HepG2 (cell line): Measurements from ENCODE around the gene HSPB7. TPM values are rescaled to one million over a fixed set of nuclear protein-coding genes. Genes with fewer than 3 reads are reported as not detected.

Experiments
- ATAC-seq: fragments of 200-7000 bp; cut with Tn5 transposase; 3 replicates; pipeline ENCODE4 v1.9.1; 2020; ENCODE audit warnings: mild to moderate bottlenecking, moderate library complexity
- BruUV-seq: library from RNA; stranded (reverse); fragments of 400-500 nt; replicated peaks from 2 replicates; lab custom pipeline; 2021; lab: Mats Ljungman, UMichigan
- CTCF ChIA-PET: fragments of 300-600 bp; formaldehyde crosslinking; extraction: SDS; loops from one replicate; lab custom pipeline; 2021; ENCODE audit warnings: low total read pairs, inconsistent platforms, low intra/inter-chr PET ratio; lab: Yijun Ruan, JAX
- POLR2A ChIA-PET: fragments of 350-600 bp; sonication (Branson Sonifier 250); formaldehyde crosslinking; loops from one replicate; lab custom pipeline; 2020; ENCODE audit warnings: antibody characterized with exemption, inconsistent platforms; lab: Yijun Ruan, JAX
- DNase-seq: peaks from one replicate; pipeline ENCODE4 v3.0.0-alpha.2; 2015; ENCODE audit warnings: low spot score
- FAIRE-seq: peaks from 3 replicates; lab custom pipeline; 2011; peaks lifted over from hg19 to GRCh38; lab: Jason Lieb, UNC
- H2AFZ ChIP-seq: one replicate; pipeline ENCODE4 v1.6.1; 2011; ENCODE audit warnings: low read length, inconsistent platforms
- H3K27ac ChIP-seq: fragments of 300-600 bp; 3 replicates; pipeline ENCODE4 v1.8.0; 2011; ENCODE audit warnings: mixed run types, mild to moderate bottlenecking, mixed read lengths, low read length, inconsistent platforms; ENCODE audit not compliant: insufficient read depth; ENCODE audit errors: extremely low read length
- H3K27me3 ChIP-seq, 2 experiments: fragments of 200-600 bp in 1 of 2; 2 replicates in 1 of 2; 3 replicates in 1 of 2; pipeline versions ENCODE4 v1.6.0 to v1.8.0; 2011; ENCODE audit warnings: low read length in 2 of 2, mild to moderate bottlenecking in 2 of 2, moderate library complexity in 2 of 2, inconsistent platforms in 1 of 2; ENCODE audit not compliant: insufficient read depth in 2 of 2, control insufficient read depth in 1 of 2
- H3K36me3 ChIP-seq, 2 experiments: fragments of 200-600 bp in 1 of 2; replicated peaks in 1 of 2; 2 replicates in 1 of 2; 3 replicates in 1 of 2; pipeline versions ENCODE4 v1.5.1 to v1.8.0; 2011; ENCODE audit warnings: low read length in 2 of 2, inconsistent platforms in 1 of 2; ENCODE audit not compliant: insufficient read depth in 2 of 2, control insufficient read depth in 1 of 2
- H3K4me1 ChIP-seq: 2 replicates; pipeline ENCODE4 v1.5.1; 2012; ENCODE audit warnings: low read length, inconsistent platforms; ENCODE audit not compliant: insufficient read depth
- H3K4me2 ChIP-seq: 2 replicates; pipeline ENCODE4 v1.6.0; 2011; ENCODE audit warnings: low read depth, low read length, inconsistent platforms
- H3K4me3 ChIP-seq, 3 experiments: fragments of 200-600 bp in 1 of 3; sonication (generic), shearing (Covaris generic) in 1 of 3; replicated peaks in 1 of 3; 2 replicates each; pipeline ENCODE4 v1.5.1; 2011 to 2016; ENCODE audit warnings: low read length in 3 of 3, inconsistent platforms in 2 of 3, low read depth in 2 of 3, mild to moderate bottlenecking in 2 of 3, control low read depth in 1 of 3, mixed read lengths in 1 of 3; ENCODE audit not compliant: insufficient read depth in 1 of 3
- H3K79me2 ChIP-seq: one replicate; pipeline ENCODE4 v1.6.1; 2011; ENCODE audit warnings: low read length, inconsistent platforms; ENCODE audit not compliant: insufficient read depth
- H3K9ac ChIP-seq: 2 replicates; pipeline ENCODE4 v1.6.0; 2011; ENCODE audit warnings: mild to moderate bottlenecking, low read depth, low read length, inconsistent platforms; ENCODE audit not compliant: insufficient read depth
- H3K9me3 ChIP-seq: 2 replicates; pipeline ENCODE4 v1.5.1; 2012; ENCODE audit warnings: mild to moderate bottlenecking, low read length
- H4K20me1 ChIP-seq: 2 replicates; pipeline ENCODE4 v1.6.0; 2011; ENCODE audit warnings: inconsistent platforms, mild to moderate bottlenecking, low read length, moderate library complexity; ENCODE audit not compliant: insufficient read depth
- CTCF ChIP-seq: sonication (generic); formaldehyde crosslinking; IDR thresholded peaks from 2 replicates; pipeline ENCODE4 v1.5.0; 2020; ENCODE audit warnings: mild to moderate bottlenecking, missing genetic modification reagents, moderate library complexity
- GTF3A ChIP-seq: sonication (generic); formaldehyde crosslinking; conservative IDR thresholded peaks from 2 replicates; pipeline ENCODE4 v1.4.0; 2020; ENCODE audit warnings: mild to moderate bottlenecking, missing genetic modification reagents
- KLF11 ChIP-seq: IDR thresholded peaks from 2 replicates; pipeline ENCODE4 v1.6.1; 2016; ENCODE audit warnings: missing compliant biosample characterization
- NBN ChIP-seq: fragments of 450-650 bp; conservative IDR thresholded peaks from 2 replicates; pipeline ENCODE4 v1.6.1; 2017
- SNAPC5 ChIP-seq: sonication (generic); formaldehyde crosslinking; IDR thresholded peaks from 2 replicates; pipeline ENCODE4 v1.8.1; 2023; ENCODE audit warnings: mild to moderate bottlenecking, missing genetic modification reagents, borderline replicate concordance
- THAP9 ChIP-seq: sonication (generic); formaldehyde crosslinking; IDR thresholded peaks from 2 replicates; pipeline ENCODE4; 2020; ENCODE audit warnings: missing genetic modification reagents, mild to moderate bottlenecking, borderline replicate concordance
- XBP1 ChIP-seq: sonication (generic); formaldehyde crosslinking; IDR thresholded peaks from 2 replicates; pipeline ENCODE4 v1.5.0; 2020; ENCODE audit warnings: missing genetic modification reagents
- ZNF143 ChIP-seq: sonication (generic); formaldehyde crosslinking; IDR thresholded peaks from 2 replicates; pipeline ENCODE4 v1.4.0; 2020; ENCODE audit warnings: missing genetic modification reagents
- ZNF180 ChIP-seq: sonication (generic); formaldehyde crosslinking; IDR thresholded peaks from 2 replicates; pipeline ENCODE4 v1.4.0; 2020; ENCODE audit warnings: low read depth, missing genetic modification reagents, borderline replicate concordance
- ZNF567 ChIP-seq: sonication (generic); formaldehyde crosslinking; IDR thresholded peaks from 2 replicates; pipeline ENCODE4 v1.8.1; 2023; ENCODE audit warnings: mild to moderate bottlenecking, missing genetic modification reagents, borderline replicate concordance
- WGBS: methylation state at CpG from one replicate; pipeline ENCODE4 v1.1.6; 2017; ENCODE audit warnings: low lambda C conversion rate; 5-methylcytosine and 5-hydroxymethylcytosine counted together
- in situ Hi-C: cut with HindIII; loops from 2 replicates; pipeline ENCODE4 v1.10.0; 2017; ENCODE audit warnings: low pct_unique_long_range_greater_than_20kb; ENCODE audit not compliant: extremely low pct_ligation_motif_present
- intact Hi-C: fragments of 100-400 bp; cut with micrococcal nuclease; formaldehyde crosslinking; loops from one replicate; pipeline ENCODE4 v1.10.0; 2022; ENCODE audit not compliant: unreplicated experiment
- polyA plus RNA-seq, 8 experiments: library from polyadenylated mRNA; depleted of rRNA in 3 of 8; stranded (reverse) in 7 of 8; unstranded in 1 of 8; fragments of >200 nt; fragmentation: Illumina TruSeq in 4 of 8; extraction: Trizol in 4 of 8; gene quantifications; 2 replicates each; pipeline versions ENCODE4 v1.2.1 to v1.2.3, GENCODE V29; 2011 to 2016; ENCODE audit warnings: low read depth in 4 of 8, missing spikeins in 1 of 8, mixed read lengths in 1 of 8; ENCODE audit not compliant: insufficient read depth in 1 of 8
- total RNA-seq, 5 experiments: library from RNA; depleted of rRNA; stranded (reverse); fragments of >200 nt; fragmentation: Illumina TruSeq; extraction: Trizol; gene quantifications; 2 replicates each; pipeline ENCODE4 v1.2.3, GENCODE V29; 2016; ENCODE audit warnings: low read depth in 1 of 5

HSPB7 gene
- total and polyA plus RNA-seq, 2 of the 13 experiments (the other 11 are each of a cell fraction or from before 2014, with no cell fraction given) = 0.20 TPM; not detected in 1

- Histone ChIP-seq H3K9me3 (no peaks in the 10 kb centered on the region), H3K27ac (no peak overlapping the region), H3K9ac (no peak overlapping the region), H3K27me3 (peaks cover 7 to 62% of the 10 kb centered on the region in 2 experiments), H3K79me2 (no peaks in the 10 kb centered on the region), H2AFZ (no peak overlapping the region), H3K4me1 (peaks cover 40% of the 10 kb centered on the region), H3K4me2 (no peak overlapping the region), H3K4me3 (no peak overlapping the region), H3K36me3 (no peaks in the 10 kb centered on the region), H4K20me1 (no peaks in the 10 kb centered on the region)
- ChIA-PET POLR2A (no interaction called here), CTCF (no interaction called here)
- TF ChIP-seq SNAPC5 (CRISPR knock-in tag) (no peak), KLF11 (CRISPR knock-in tag) (no peak), XBP1 (CRISPR knock-in tag) (no peak)
- in situ Hi-C loops = no loop called here
- DNase-seq (no peak), ATAC-seq (no peak), FAIRE-seq (no peak)
- WGBS = 55% methylated on average over 8 of the region's 8 CpGs
- intact Hi-C loops = no loop called here
- no TSS peak for BruUV-seq
Observed at GRCh38 chr1:16065269-16065576, 47.4 kb upstream of the HSPB7 start.

DNA sequence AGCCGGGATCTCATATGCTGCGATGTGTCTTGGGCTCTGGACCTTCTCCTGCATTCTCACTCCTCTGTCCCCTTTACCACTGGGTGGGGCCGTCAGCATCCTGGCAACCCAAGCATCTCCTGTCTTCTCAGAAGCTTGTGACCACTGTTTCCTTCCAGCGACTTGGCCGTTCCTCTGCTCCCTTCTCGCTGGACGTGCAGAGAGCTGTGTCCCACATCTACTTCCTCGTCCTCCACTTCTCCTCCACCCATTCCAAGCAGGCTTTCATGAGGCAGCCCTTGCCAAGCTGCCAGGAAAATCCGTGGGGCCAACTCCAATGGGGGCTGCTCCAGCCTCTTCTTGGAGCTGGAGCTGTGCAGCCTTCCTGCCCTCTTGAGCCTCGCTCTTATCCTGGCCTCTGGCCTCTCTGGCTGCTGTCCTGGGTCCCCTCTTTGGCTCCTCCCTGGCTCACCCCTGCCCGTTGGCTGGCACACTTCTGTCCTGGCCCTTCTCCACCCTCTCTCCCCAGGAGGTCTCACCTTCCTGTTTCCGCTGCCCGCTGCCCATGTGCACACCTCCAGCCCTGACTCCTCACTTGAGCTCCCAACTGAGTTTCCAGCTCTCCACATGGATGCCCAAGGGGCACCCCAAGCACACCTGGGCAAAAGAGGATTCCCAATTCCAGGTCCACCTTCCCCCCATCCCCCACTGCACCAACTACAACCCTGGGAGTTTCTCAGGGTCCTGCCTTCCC lies 46.9 kb upstream of the HSPB7 start:
- FAIRE-seq = no peak
- Histone ChIP-seq H3K4me3 (no peak overlapping the region), H3K4me2 (no peak overlapping the region), H3K79me2 (no peaks in the 10 kb centered on the region), H3K27ac (no peak overlapping the region), H3K4me1 (peaks cover 40% of the 10 kb centered on the region), H4K20me1 (no peaks in the 10 kb centered on the region), H3K36me3 (no peaks in the 10 kb centered on the region), H3K9ac (no peak overlapping the region)
- in situ Hi-C loops = no loop called here
- ChIA-PET CTCF (no interaction called here), POLR2A (no interaction called here)
- no TSS peak for BruUV-seq
- 32% methylated on average over 12 of the region's 13 CpGs for WGBS
- TF ChIP-seq ZNF143 (CRISPR knock-in tag) (no peak), ZNF180 (CRISPR knock-in tag) (no peak), ZNF567 (CRISPR knock-in tag) (no peak), NBN (no peak), GTF3A (no peak), CTCF (CRISPR knock-in tag) (no peak), THAP9 (no peak)
- TF ChIP-seq, all 625 proteins: peak for 0
- intact Hi-C loops = no loop called here
- no peaks in the 10 kb centered on the region for H3K9me3 ChIP-seq
- no peak for DNase-seq
- H3K27me3 ChIP-seq = peaks cover 7 to 57% of the 10 kb centered on the region in 2 experiments
- no peak overlapping the region for H2AFZ ChIP-seq
- no peak for ATAC-seq
